GM18498 (cell line): ENCODE results near the gene TMEM167A.

Source experiments
- ATAC-seq: cut with Tn5 transposase; IDR thresholded peaks from one replicate; pipeline ENCODE4 v1.9.1; 2021; ENCODE audit warnings: mild to moderate bottlenecking, moderate library complexity; ENCODE audit not compliant: unreplicated experiment

Gene TMEM167A

GRCh38 chr5:83036991-83037575 lies 40.1 kb downstream of the TMEM167A start:
- ATAC-seq: no peak

DNA sequence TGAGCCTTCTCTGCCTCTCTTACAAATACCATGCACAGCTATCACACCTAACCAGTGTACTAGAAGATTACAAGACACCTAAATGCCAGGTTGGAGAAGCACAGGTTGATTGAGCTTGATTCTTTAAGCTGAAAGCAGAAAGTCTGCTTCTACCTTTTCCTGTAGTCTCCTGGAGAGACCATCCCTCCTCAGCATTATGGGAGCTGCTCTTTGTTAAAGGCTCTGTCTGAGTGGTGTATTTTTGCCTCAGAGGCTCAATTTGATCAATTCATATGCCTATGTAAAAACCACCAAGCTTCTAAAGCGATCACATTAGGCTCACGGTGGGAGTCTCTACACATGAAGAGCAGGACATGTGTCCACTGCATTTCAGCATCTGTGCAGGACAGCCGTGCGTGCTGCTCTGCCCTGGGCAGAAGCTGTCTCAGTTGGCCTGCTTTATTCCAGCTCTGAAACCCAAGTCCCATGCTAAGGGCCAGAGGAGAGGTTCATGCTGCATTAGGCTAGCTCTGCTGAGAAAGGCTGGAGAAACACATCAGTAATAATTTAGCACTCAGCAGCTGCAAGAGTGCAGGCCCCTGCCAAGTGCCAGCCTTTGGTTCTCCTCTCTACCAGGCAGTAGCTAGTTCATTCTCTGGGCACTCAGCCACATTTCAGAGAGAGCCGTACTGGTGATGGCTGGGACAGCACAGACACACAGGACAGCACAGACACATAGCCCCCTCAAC lies 41.7 kb downstream of the TMEM167A start:
- ATAC-seq: no peak

DNA sequence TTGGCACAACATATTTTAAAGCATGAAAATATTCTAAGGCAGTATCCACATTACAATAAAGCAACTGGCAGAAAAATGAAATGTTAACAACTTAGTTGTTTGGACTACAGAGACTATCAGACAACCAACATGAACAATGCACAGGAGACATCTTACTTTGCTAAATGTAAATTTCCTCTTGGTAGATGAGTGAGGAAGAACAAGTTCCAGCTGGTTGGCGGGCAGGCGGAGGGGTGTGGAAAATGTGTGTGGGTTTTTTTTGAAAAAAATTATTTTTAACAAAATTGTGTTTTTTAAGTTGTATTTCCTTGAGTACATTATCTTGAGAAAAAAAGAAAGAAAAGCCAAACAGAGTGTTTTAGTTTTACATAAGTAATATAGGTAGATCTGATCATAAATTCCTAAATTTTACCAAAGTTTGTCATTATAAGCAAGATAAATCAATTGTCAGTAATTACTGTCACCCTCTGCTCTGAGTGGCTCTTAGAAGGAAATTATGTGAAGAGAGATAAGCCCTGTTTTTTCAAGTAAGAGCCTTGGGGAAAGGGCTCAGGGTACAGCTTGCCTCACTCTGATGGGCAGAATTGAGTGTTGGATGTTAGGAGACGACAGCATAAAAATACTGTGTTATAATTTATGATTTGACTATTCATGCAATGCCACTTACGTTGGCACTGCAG lies 42.5 kb downstream of the TMEM167A start:
- no peak for ATAC-seq

DNA sequence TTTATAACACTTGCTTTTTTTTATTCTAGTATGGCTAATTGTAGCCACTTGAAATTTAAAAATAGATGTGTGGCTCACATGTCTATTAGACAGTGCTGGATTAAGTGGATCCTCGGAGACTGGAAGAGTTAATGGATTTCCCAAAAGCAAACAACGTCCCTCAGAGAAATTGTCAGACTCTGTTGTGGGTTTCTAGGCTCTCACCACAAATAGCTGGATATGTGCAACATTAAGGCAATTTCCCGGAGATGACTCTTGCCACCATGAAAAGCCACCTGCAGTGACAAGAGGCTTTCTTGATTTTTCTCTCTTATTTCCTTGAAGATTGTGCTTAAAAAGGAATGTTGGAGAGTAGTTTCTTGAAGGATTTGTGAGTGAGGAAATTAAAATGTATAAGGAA lies 43.2 kb downstream of the TMEM167A start:
- no peak for ATAC-seq

DNA sequence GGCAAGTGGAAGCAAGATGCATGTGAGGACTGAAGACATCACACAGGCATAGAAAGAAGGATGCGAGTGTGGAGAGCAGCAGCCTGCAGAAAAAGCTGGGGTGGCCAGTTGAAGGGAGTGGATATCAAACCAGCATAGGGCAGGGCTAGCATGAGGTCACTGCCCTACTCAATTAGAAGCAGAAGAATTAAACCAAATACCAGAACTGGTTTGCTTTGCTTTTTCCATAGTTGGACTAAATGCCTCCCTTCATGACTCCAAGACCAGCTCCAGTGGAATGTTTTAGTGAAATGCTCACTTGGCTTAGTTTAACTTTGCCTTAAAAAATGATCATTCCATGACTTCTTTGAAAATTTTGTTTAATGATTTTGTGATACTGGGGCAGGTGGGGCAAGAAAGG lies 45.8 kb downstream of the TMEM167A start:
- no peak for ATAC-seq

DNA sequence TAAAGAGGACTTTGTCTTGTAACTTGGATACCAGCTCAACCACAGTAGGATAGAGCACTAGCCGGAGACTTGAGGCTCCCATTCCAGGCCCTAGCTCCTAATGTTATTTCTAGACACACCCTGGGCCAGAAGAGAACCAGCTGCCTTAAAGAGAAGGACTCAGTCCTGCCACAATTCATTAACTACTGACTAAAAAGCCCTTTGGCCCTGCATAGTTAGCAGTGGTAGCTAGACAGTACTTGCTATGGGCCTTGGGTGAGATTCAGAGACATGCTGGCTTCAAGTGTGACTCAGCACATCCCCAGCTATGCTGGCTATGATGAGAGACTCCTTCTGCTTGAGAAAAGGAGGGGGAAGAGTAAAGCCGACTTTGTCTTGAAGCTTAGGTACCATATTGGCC lies 47.3 kb downstream of the TMEM167A start:
- no peak for ATAC-seq

- peak; percentile 90 for ATAC-seq
These were observed 50.1 kb downstream of the TMEM167A start for GRCh38 chr5:83026930-83027687.

DNA sequence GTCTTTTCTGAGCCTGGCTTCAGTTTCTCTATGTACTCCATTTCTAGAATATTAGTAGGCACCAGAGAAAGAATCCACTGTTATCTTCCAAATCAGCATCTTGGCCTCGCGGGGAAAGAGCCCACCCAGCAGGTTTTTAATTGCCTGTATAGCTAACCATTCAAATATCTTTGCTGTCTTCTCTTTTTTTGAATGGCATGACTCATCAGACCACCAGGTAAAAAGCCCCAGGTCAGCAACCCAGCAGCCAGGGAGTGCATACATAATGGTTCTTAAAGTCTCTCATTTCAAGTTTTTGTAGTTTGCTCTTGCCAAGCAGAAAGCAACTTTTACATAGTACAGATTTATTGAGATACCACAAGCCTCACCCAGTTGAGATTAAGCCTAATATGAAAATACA lies 50.7 kb downstream of the TMEM167A start:
- ATAC-seq: peak; percentile 33

DNA sequence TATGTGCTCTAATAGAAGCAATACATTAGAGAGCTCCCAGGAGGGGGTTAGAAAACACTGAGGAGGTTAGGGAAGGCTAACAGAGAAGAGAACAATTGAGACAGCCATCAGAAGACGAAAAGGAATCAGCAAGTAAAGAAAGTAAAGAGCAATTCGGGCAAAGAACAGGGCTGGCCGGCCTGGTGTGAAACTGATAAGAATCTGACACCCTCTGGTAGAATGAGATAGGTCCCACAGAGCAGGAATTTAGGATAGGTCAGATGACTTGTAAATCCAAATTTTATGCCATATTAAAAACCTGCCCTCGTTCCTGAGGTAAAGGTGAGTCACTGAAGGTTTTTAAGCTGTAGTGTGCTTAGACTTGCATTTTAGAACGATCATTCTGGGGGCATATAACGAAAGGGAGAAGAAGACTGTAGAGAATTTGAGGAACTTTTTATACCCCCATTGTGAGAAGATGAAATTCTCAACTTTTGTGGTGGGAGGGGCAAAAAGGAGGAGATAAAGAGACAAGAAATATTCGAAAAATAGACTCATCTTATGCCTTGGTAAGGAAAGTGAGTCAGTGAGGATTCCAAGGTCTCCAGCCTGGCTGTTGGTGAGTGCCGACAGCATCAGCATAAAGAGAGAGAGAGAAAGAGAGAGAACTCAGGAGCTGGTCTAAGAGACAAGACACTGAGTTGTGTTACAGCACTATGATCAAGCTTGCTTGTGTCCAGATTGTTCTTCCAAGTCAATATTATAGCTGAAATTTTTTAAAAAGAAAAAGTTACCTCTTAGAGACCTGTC lies 51.3 kb downstream of the TMEM167A start:
- no peak for ATAC-seq

DNA sequence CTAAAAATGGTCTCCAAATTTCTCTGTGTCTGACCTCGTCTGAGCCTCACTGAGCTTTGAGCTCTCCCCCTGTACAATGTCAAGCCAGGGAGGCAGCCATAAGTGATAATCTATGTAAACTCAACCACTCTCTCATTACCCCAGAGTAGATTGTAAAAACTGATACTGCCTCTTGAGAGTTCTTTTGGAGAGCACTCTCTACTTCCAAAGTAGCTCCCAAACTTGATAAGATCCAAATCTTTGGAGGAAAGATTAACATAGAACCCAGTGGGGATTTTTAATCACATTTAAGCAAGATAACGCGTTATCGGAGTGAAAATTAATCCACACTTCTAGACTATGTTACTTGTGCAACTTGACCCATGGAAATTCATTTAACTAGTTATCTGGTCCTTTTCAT lies 54.9 kb downstream of the TMEM167A start:
- no peak for ATAC-seq

DNA sequence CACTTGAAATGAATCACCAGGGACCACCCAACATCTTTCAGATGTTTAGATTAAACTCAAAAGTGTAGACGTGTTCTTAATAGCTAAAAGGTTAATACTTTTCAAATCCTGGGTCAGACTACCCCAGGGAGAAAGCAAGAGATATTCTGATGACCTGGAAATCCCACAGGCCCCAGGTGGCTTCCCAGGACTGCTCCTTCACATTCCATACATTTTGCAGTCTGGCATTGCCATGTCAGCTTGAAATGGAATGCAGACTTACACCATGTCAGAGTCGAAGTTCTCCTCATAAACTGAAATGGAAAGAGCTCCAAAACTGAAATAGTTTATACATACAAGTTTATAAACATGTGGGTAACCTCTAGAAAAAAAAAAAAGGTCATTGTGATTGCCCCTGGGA lies 61.5 kb downstream of the TMEM167A start:
- ATAC-seq: no peak

GRCh38 chr5:83011985-83012384 lies 65.2 kb downstream of the TMEM167A start:
- ATAC-seq: peak; percentile 99

GRCh38 chr5:83009408-83009807 lies 67.8 kb downstream of the TMEM167A start:
- no peak for ATAC-seq

DNA sequence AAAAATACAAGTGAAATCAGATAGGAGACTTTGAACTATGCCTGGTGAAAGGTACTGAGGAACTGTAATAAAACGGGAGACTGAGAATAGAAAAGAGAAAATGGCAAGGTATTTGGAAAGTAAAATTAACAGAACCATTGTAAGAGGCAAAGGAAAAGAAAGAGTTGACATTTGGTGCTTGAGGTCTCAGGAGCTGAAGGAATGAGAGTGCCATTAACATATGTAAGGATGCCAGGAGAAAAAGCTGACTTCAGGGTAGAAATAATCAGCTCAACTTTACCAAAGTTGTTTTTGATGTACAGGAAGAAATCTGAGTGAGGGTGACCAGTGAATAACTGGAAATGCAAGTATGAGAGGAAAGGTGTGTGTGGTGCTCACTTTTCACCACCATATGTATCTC lies 69.4 kb downstream of the TMEM167A start:
- no peak for ATAC-seq

- ATAC-seq: no peak
These were observed 70.4 kb downstream of the TMEM167A start for GRCh38 chr5:83006683-83007283.

DNA sequence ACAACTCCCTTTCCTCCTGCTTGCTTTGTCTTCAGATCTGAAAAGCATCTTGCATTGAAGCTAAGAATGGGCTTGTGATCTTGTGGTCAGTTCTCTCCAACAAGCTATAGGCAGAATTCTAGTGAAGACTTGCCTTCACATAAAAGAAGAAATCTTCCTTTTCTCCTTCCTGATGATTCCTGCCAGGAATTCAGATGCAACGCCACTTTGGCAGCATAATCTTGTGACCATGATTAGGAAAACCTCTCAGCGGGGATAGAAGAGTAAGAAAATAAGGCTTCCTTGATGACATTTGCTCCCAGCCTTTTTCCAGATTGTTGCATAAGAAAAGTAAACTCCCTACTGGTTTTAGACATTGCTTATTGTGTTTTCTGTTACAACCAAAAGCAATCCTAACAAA lies 73.4 kb downstream of the TMEM167A start:
- ATAC-seq: no peak
